Fibroblast of mammary gland (primary cell): ENCODE measurements around the gene HCFC2.

Experiments
- DNase-seq: peaks from one replicate; pipeline ENCODE4 v3.0.0-alpha.2; 2010; ENCODE audit warnings: low read depth
- H3K4me3 ChIP-seq: 2 replicates; pipeline ENCODE4 v1.5.1; 2011; ENCODE audit warnings: low read depth, mild to moderate bottlenecking, low read length, moderate library complexity; ENCODE audit not compliant: control insufficient read depth
- CTCF ChIP-seq: conservative IDR thresholded peaks from 2 replicates; pipeline ENCODE4 v1.5.1; 2011; ENCODE audit warnings: low read depth, low read length, inconsistent platforms; ENCODE audit not compliant: control insufficient read depth, insufficient read depth

HCFC2 gene

GRCh38 chr12:104138797-104139152 is 74.4 kb downstream of the HCFC2 start:
- TF ChIP-seq CTCF, result no peak
- peak; percentile 5 for DNase-seq
- peak overlapping the region; percentile 30 for H3K4me3 ChIP-seq

- no peak for TF ChIP-seq CTCF
- no peak for DNase-seq
Measured at GRCh38 chr12:104142543-104142942, 78.2 kb downstream of the HCFC2 start.

GRCh38 chr12:104143002-104143401 is 78.7 kb downstream of the HCFC2 start:
- no peak for DNase-seq
- H3K4me3 ChIP-seq, result no peak overlapping the region
- no peak for TF ChIP-seq CTCF

More at GRCh38 chr12:104142543-104142942, 78.2 kb downstream of the HCFC2 start:
- no peak overlapping the region for H3K4me3 ChIP-seq

GRCh38 chr12:104143918-104144317 is 79.6 kb downstream of the HCFC2 start:
- TF ChIP-seq CTCF, result no peak
- no peak overlapping the region for H3K4me3 ChIP-seq
- DNase-seq, result no peak

- no peak for TF ChIP-seq CTCF
- H3K4me3 ChIP-seq, result no peak overlapping the region
- DNase-seq, result no peak
Measured at GRCh38 chr12:104147346-104147745, 83.0 kb downstream of the HCFC2 start.

GRCh38 chr12:104150416-104150815 is 86.1 kb downstream of the HCFC2 start:
- no peak for TF ChIP-seq CTCF
- no peak overlapping the region for H3K4me3 ChIP-seq
- DNase-seq, result no peak

- DNase-seq, result no peak
- TF ChIP-seq CTCF, result no peak
- no peak overlapping the region for H3K4me3 ChIP-seq
Measured at GRCh38 chr12:104152685-104153241, 88.4 kb downstream of the HCFC2 start.
